ENCODE measurements around the gene REM2. TPM values are rescaled to one million over a fixed set of nuclear protein-coding genes. Genes with fewer than 3 reads are reported as not detected.

REM2 gene
- 0.22 TPM in 1 of 2 replicates, not detected in the other for total RNA-seq

GRCh38 chr14:22883173-22883976, at the start of gene REM2:
Gene REM2 (plus strand): TSS chr14:22883222. CDS start chr14:22883288, 66 bp downstream.

GRCh38 chr14:22836301-22837113, 46.5 kb upstream of the REM2 start, which contains the start of gene MMP14:
Gene MMP14 (plus strand): TSS chr14:22836585. CDS start chr14:22836818, 233 bp downstream.

GRCh38 chr14:22871224-22872032, 11.6 kb upstream of the REM2 start, which contains the start of gene LRP10:
Gene LRP10 (plus strand): TSS chr14:22871740. CDS start chr14:22872304, 564 bp downstream.

GRCh38 chr14:22918804-22919600, 36.0 kb downstream of the REM2 start, which contains the start of gene RBM23:
Gene RBM23 (minus strand): TSS chr14:22919149.

GRCh38 chr14:22929104-22929960, 46.3 kb downstream of the REM2 start, which contains the start of gene PRMT5:
Gene PRMT5 (minus strand): TSS chr14:22929376. CDS start chr14:22929361, 15 bp downstream.

Small RNAs within 50 kb of the gene (small RNA-seq; reads per million reads assigned to genes)
- not detected for gene RF00019 (ENCODE audit: low replicate concordance)

Other genes starting within 250 kb of the REM2 start
- gene OR6J1, start 238.9 kb upstream of the REM2 start, total RNA-seq, result not detected in 2 replicates
- 56.3 and 101 TPM in 2 replicates for gene OXA1L, start 116.5 kb upstream of the REM2 start, total RNA-seq
- gene SLC7A7, start 67.8 kb upstream of the REM2 start, total RNA-seq, result 7.4 and 26.5 TPM in 2 replicates
- 35.5 and 42.1 TPM in 2 replicates for gene MRPL52, start 53.3 kb upstream of the REM2 start, total RNA-seq
- 664 and 991 TPM in 2 replicates for gene MMP14, start 46.6 kb upstream of the REM2 start, total RNA-seq
- gene LRP10, start 11.5 kb upstream of the REM2 start, total RNA-seq, result 147 and 218 TPM in 2 replicates
- gene RBM23, start 35.9 kb downstream of the REM2 start, total RNA-seq, result 109 and 135 TPM in 2 replicates
- gene PRMT5, start 46.2 kb downstream of the REM2 start, total RNA-seq, result 81.0 and 87.8 TPM in 2 replicates
- 19.7 and 32.2 TPM in 2 replicates for gene HAUS4, start 73.9 kb downstream of the REM2 start, total RNA-seq
- 50.4 and 91.7 TPM in 2 replicates for gene AJUBA, start 99.3 kb downstream of the REM2 start, total RNA-seq
- gene C14orf93, start 126.9 kb downstream of the REM2 start, total RNA-seq, result 6.2 and 6.6 TPM in 2 replicates
- gene PSMB5, start 151.7 kb downstream of the REM2 start, total RNA-seq, result 156 and 197 TPM in 2 replicates
- gene PSMB11, start 159.0 kb downstream of the REM2 start, total RNA-seq, result not detected in 2 replicates
- gene CDH24, start 174.3 kb downstream of the REM2 start, total RNA-seq, result 3.1 and 9.2 TPM in 2 replicates
- 73.5 and 107 TPM in 2 replicates for gene ACIN1, start 211.9 kb downstream of the REM2 start, total RNA-seq
- 35.7 and 41.2 TPM in 2 replicates for gene C14orf119, start 212.3 kb downstream of the REM2 start, total RNA-seq
- gene CIROP, start 221.8 kb downstream of the REM2 start, total RNA-seq, result not detected in 2 replicates
- not detected in 2 replicates for gene CEBPE, start 236.0 kb downstream of the REM2 start, total RNA-seq